ENCODE measurements around the gene SNUPN.

DNA sequence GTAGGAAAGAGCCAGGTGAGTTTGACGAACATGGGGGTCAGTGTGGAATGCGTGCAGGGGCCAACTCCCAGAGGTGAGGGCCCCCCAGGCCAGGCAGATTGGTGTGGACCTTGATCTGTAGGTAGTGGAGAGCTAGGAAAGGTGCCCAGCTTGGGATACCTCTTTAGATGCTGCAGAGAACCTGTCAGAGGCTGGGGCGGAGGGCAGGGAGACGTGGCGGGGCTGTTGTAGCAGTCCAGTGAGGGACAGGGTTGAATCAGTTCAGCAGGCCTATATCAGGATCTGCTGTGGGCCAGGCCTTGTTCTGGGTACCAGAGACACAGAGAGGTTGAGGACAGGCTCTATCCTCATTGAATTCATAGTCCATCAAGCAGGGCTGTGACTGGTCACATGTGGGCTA is 30.8 kb upstream of the SNUPN start:
- TF ChIP-seq, protein P1, sequence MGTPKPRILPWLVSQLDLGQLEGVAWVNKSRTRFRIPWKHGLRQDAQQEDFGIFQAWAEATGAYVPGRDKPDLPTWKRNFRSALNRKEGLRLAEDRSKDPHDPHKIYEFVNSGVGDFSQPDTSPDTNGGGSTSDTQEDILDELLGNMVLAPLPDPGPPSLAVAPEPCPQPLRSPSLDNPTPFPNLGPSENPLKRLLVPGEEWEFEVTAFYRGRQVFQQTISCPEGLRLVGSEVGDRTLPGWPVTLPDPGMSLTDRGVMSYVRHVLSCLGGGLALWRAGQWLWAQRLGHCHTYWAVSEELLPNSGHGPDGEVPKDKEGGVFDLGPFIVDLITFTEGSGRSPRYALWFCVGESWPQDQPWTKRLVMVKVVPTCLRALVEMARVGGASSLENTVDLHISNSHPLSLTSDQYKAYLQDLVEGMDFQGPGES (IDR thresholded peaks at IDR 0.05; ENCODE audit: low read depth, low read length), result no peak
- TF ChIP-seq POLR2AphosphoS5 (IDR thresholded peaks at IDR 0.05; ENCODE audit: low read depth, low read length) (no peak), RCOR1 (IDR thresholded peaks at IDR 0.05; ENCODE audit: low read length) (no peak), YY1 (IDR thresholded peaks at IDR 0.05; ENCODE audit: low read depth) (no peak), ELF1 (IDR thresholded peaks at IDR 0.05) (no peak), EZH2phosphoT487 (IDR thresholded peaks at IDR 0.05; ENCODE audit: borderline replicate concordance, low read depth) (no peak), GABPA (IDR thresholded peaks at IDR 0.05; ENCODE audit: low read depth) (no peak), FOXJ3 (CRISPR knock-in tag; IDR thresholded peaks at IDR 0.05) (no peak), MXI1 (IDR thresholded peaks at IDR 0.05; ENCODE audit: low read depth, low read length) (no peak)
- TF ChIP-seq, protein P2, sequence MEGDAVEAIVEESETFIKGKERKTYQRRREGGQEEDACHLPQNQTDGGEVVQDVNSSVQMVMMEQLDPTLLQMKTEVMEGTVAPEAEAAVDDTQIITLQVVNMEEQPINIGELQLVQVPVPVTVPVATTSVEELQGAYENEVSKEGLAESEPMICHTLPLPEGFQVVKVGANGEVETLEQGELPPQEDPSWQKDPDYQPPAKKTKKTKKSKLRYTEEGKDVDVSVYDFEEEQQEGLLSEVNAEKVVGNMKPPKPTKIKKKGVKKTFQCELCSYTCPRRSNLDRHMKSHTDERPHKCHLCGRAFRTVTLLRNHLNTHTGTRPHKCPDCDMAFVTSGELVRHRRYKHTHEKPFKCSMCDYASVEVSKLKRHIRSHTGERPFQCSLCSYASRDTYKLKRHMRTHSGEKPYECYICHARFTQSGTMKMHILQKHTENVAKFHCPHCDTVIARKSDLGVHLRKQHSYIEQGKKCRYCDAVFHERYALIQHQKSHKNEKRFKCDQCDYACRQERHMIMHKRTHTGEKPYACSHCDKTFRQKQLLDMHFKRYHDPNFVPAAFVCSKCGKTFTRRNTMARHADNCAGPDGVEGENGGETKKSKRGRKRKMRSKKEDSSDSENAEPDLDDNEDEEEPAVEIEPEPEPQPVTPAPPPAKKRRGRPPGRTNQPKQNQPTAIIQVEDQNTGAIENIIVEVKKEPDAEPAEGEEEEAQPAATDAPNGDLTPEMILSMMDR (IDR thresholded peaks at IDR 0.05), result no peak
- TF ChIP-seq, protein P3, sequence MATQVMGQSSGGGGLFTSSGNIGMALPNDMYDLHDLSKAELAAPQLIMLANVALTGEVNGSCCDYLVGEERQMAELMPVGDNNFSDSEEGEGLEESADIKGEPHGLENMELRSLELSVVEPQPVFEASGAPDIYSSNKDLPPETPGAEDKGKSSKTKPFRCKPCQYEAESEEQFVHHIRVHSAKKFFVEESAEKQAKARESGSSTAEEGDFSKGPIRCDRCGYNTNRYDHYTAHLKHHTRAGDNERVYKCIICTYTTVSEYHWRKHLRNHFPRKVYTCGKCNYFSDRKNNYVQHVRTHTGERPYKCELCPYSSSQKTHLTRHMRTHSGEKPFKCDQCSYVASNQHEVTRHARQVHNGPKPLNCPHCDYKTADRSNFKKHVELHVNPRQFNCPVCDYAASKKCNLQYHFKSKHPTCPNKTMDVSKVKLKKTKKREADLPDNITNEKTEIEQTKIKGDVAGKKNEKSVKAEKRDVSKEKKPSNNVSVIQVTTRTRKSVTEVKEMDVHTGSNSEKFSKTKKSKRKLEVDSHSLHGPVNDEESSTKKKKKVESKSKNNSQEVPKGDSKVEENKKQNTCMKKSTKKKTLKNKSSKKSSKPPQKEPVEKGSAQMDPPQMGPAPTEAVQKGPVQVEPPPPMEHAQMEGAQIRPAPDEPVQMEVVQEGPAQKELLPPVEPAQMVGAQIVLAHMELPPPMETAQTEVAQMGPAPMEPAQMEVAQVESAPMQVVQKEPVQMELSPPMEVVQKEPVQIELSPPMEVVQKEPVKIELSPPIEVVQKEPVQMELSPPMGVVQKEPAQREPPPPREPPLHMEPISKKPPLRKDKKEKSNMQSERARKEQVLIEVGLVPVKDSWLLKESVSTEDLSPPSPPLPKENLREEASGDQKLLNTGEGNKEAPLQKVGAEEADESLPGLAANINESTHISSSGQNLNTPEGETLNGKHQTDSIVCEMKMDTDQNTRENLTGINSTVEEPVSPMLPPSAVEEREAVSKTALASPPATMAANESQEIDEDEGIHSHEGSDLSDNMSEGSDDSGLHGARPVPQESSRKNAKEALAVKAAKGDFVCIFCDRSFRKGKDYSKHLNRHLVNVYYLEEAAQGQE (IDR thresholded peaks at IDR 0.05; ENCODE audit: low read depth, low read length), result no peak
- TF ChIP-seq, protein P4, sequence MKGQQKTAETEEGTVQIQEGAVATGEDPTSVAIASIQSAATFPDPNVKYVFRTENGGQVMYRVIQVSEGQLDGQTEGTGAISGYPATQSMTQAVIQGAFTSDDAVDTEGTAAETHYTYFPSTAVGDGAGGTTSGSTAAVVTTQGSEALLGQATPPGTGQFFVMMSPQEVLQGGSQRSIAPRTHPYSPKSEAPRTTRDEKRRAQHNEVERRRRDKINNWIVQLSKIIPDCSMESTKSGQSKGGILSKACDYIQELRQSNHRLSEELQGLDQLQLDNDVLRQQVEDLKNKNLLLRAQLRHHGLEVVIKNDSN (IDR thresholded peaks at IDR 0.05; ENCODE audit: borderline replicate concordance, low read depth), result no peak

Data from SK-N-SH (cell line).